Measurements from ENCODE around the gene CAPZA1.

- TF ChIP-seq EZH2 (IDR thresholded peaks at IDR 0.05; ENCODE audit: borderline replicate concordance) (no peak), CTCF (IDR thresholded peaks at IDR 0.05; ENCODE audit: poor library complexity) (no peak)
Observed at GRCh38 chr1:112643080-112643479, 23.4 kb downstream of the CAPZA1 start.

All from hepatocyte (in vitro differentiated cells).